GM18505 (cell line): Measurements from ENCODE around the gene HOXB1.
"Not testable (repeated sequence)": the region's sequence is repeated elsewhere in the genome, so short reads cannot be mapped to it uniquely, and the experiment has no call there.

Experiments
- ATAC-seq: cut with Tn5 transposase; IDR thresholded peaks from one replicate; pipeline ENCODE4 v1.9.1; 2021; ENCODE audit not compliant: unreplicated experiment
- POLR2A ChIP-seq: IDR thresholded peaks from 4 replicates; pipeline ENCODE4 v1.6.1; 2011; ENCODE audit warnings: borderline replicate concordance; ENCODE audit not compliant: insufficient read depth, insufficient read length; ENCODE audit errors: extremely low read depth

Gene HOXB1

DNA sequence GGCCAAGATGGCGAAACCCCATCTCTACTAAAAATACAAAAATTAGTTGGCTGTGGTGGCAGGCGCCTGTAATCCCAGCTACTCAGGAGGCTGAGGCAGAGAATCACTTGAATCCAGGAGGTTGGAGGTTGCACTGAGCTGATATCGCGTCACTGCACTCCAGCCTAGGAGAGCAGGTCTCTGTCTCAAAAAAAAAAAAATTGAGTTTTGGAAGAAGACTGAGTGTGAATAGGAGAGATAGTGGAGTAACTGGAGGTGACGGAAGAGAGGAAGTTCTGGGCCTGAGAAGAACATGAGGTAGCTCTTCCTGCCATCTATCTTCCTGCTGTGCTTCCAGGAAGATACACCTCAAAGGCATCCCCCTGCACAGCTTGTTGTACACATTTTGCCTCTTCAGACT, 11.4 kb downstream of the HOXB1 start:
- no peak for TF ChIP-seq POLR2A
- no peak for ATAC-seq

DNA sequence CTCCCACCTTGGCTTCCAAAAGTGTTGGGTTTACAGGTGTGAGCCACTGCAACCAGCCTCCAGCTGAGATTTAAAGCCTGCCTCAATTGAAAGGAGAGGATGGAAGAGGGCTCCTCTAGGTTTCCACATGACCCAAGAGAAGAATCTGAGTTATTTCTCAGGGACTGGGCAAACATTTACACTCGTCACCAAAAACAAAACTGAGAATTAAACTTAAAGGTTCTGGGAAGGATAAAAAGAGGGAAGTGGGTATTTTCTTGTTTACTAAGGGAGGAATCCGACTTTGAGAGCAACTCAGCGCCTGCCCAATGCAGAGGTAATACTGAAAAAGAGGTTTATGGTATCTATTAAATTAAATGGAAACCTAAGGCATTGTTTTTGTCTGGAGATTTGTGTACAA, 13.3 kb downstream of the HOXB1 start:
- ATAC-seq: no peak
- no peak for TF ChIP-seq POLR2A

GRCh38 chr17:48515925-48516900, 14.6 kb downstream of the HOXB1 start:
- ATAC-seq: no peak

GRCh38 chr17:48514477-48514876, 16.3 kb downstream of the HOXB1 start:
- no peak for ATAC-seq
- TF ChIP-seq POLR2A: no peak

More at GRCh38 chr17:48515925-48516900, 14.6 kb downstream of the HOXB1 start:
- TF ChIP-seq POLR2A: no peak

- no peak for TF ChIP-seq POLR2A
- ATAC-seq: no peak
Observed at GRCh38 chr17:48513666-48514455, 16.9 kb downstream of the HOXB1 start.

DNA sequence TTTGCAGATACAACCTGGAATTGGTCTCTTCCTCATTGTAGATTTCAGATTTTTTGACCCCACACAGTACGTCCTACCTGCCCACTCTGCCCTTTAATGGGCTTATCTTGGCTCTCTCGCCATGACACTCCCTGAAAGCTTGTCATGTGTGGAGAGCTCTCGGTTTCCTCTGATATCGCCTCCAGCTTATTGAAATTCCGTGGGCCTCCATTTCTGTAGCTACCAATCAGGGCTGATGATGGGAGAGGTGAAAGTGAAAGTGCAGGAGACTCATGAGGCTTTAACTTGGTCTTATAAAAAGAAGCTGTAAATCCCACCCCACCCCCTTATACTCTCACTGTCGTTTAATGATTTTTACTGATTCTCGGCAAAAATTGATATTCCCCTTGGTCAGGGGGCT, 17.7 kb downstream of the HOXB1 start:
- ATAC-seq: no peak
- TF ChIP-seq POLR2A: no peak

GRCh38 chr17:48510761-48511604, 19.8 kb downstream of the HOXB1 start:
- no peak for ATAC-seq
- TF ChIP-seq POLR2A: no peak

- TF ChIP-seq POLR2A: no peak
- ATAC-seq: no peak
Observed at GRCh38 chr17:48510381-48510760, 20.4 kb downstream of the HOXB1 start.

DNA sequence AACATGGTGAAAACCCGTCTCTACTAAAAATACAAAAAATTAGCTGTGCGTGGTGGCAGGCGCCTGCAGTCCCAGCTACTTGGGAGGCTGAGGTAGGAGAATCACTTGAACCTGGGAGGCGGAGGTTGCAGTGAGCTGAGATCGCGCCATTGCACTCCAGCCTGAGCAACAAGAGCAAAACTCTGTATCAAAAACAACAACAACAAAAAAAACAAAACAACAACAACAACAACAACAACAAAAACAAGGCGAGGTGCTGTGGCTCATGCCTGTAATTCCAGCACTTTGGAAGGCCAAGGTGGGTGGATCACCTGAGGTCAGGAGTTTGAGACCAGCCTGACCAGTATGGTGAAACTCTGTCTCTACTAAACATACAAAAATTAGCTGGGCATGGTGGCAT, 21.1 kb downstream of the HOXB1 start:
- ATAC-seq: not testable (repeated sequence)

- no peak for ATAC-seq
- TF ChIP-seq POLR2A: no peak
Observed at GRCh38 chr17:48506246-48506645, 24.6 kb downstream of the HOXB1 start.

DNA sequence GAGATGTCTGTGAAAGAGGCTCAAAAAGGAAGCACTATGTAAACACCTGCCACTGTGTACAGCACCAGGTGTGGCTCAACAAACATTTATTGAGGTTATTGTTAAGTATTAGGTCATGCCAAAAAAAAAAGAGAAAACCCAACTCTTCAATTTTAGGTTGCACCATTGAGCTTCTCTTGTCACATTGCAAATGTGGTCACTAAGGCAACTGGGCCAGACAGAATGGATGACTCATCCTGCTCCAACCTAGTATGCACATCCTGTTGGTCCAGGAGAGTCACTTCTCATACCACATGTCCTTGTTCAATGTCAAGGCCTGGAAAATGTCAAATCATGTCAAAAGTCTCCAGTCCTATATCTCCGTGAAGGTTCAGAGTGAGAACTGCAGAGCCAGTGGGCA, 25.0 kb downstream of the HOXB1 start:
- ATAC-seq: peak; percentile 73

DNA sequence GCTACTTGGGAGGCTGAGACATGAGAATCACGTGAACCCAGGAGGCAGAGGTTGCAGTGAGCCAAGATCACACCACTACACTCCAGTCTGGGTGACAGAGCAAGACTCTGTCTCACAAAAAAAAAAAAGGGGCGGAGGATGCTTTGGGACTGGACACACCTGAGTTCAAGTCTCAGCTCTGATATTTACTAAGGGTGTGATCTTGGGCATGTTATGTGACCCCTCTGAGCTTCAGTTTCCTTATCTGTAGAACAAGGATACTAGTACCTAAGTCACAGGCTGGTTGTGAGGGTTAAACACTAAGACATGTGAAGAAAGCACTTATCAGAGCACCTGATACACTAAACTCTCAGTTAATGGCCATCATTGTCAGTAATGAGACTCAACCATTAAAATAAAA, 25.9 kb downstream of the HOXB1 start:
- ATAC-seq: no peak
- TF ChIP-seq POLR2A: no peak

More for the DNA sequence above, 25.0 kb downstream of the HOXB1 start:
- TF ChIP-seq POLR2A: no peak

GRCh38 chr17:48503747-48504146, 27.1 kb downstream of the HOXB1 start:
- TF ChIP-seq POLR2A: no peak
- ATAC-seq: no peak
